NCI-H446 (cell line): Measurements from ENCODE around the gene OR5AU1.

ENCODE experiments used
- DNase-seq, 2 experiments: peaks; one replicate each; lab custom pipeline; 2025; lab: John Stamatoyannopoulos, UW

The OR5AU1 gene

GRCh38 chr14:21155963-21156362 is at the start of gene OR5AU1:
Gene OR5AU1 (minus strand): TSS chr14:21156063. CDS start chr14:21155872, 191 bp downstream.
- DNase-seq = no peak

GRCh38 chr14:21205026-21205677 is 49.3 kb upstream of the OR5AU1 start:
- no peak for DNase-seq

GRCh38 chr14:21204167-21205025 is 48.5 kb upstream of the OR5AU1 start:
- no peak for DNase-seq

GRCh38 chr14:21203470-21204166 is 47.8 kb upstream of the OR5AU1 start:
- DNase-seq = no peak

GRCh38 chr14:21202463-21203358 is 46.8 kb upstream of the OR5AU1 start:
- DNase-seq = no peak

GRCh38 chr14:21201732-21202462 is 46.0 kb upstream of the OR5AU1 start:
- DNase-seq = no peak

- DNase-seq = no peak
These were observed 45.0 kb upstream of the OR5AU1 start for GRCh38 chr14:21200752-21201461.

GRCh38 chr14:21199611-21200560 is 44.0 kb upstream of the OR5AU1 start:
- DNase-seq = no peak

- no peak for DNase-seq
These were observed 41.7 kb upstream of the OR5AU1 start for GRCh38 chr14:21197418-21198205.

GRCh38 chr14:21194597-21194996 is 38.7 kb upstream of the OR5AU1 start:
- DNase-seq = no peak

GRCh38 chr14:21192875-21193535 is 37.1 kb upstream of the OR5AU1 start:
- DNase-seq = peak in 1 of 2 experiments; percentile 30

- DNase-seq = no peak
These were observed 36.6 kb upstream of the OR5AU1 start for GRCh38 chr14:21192447-21192822.

- DNase-seq = peak; percentile 34 to 79
These were observed 36.1 kb upstream of the OR5AU1 start for GRCh38 chr14:21191809-21192446.

GRCh38 chr14:21191261-21191808 is 35.5 kb upstream of the OR5AU1 start:
- no peak for DNase-seq

- DNase-seq = no peak
These were observed 29.6 kb upstream of the OR5AU1 start for GRCh38 chr14:21185491-21185890.

GRCh38 chr14:21184254-21184653 is 28.4 kb upstream of the OR5AU1 start:
- no peak for DNase-seq

- no peak for DNase-seq
These were observed 26.3 kb upstream of the OR5AU1 start for GRCh38 chr14:21182166-21182565.
